SK-N-SH (cell line): ENCODE data around the gene ANKRD12. TPM values are rescaled to one million over a fixed set of nuclear protein-coding genes. Genes with fewer than 3 reads are reported as not detected.

Source experiments
- CTCF ChIA-PET: fragments of 300-600, 350-600 bp; formaldehyde crosslinking; extraction: SDS; loops from one replicate; lab custom pipeline; 2021; lab: Yijun Ruan, JAX
- POLR2A ChIA-PET: fragments of 350-600 bp; sonication (Branson Sonifier 250); formaldehyde crosslinking; extraction: SDS; loops from one replicate; lab custom pipeline; 2020; ENCODE audit warnings: antibody characterized with exemption, inconsistent platforms; lab: Yijun Ruan, JAX
- DNase-seq: peaks from one replicate; pipeline ENCODE4 v3.0.0; 2012
- H2AFZ ChIP-seq: fragments of 200-600 bp; sonication (generic); 2 replicates; pipeline ENCODE4 v1.8.1; 2016; ENCODE audit warnings: antibody characterized with exemption, mild to moderate bottlenecking, low read depth
- H3F3A ChIP-seq: fragments of 200-600 bp; sonication (generic); replicated peaks from 2 replicates; pipeline ENCODE3; 2016; ENCODE audit warnings: antibody characterized with exemption, mild to moderate bottlenecking; ENCODE audit not compliant: insufficient read depth
- H3K27ac ChIP-seq, 2 experiments: fragments of 200-500 bp in 1 of 2; fragments of 200-600 bp in 1 of 2; sonication (Bioruptor generic) in 1 of 2; sonication (generic), shearing (Covaris generic) in 1 of 2; 2 replicates each; pipeline versions ENCODE4 v1.5.1 to v1.6.1; 2014 to 2016; ENCODE audit warnings: low read depth in 2 of 2, inconsistent platforms in 1 of 2, low read length in 1 of 2, mild to moderate bottlenecking in 1 of 2, mixed read lengths in 1 of 2
- H3K27me3 ChIP-seq: fragments of 200-600 bp; sonication (generic), shearing (Covaris generic); 2 replicates; pipeline ENCODE4 v1.6.1; 2016; ENCODE audit warnings: mixed run types; ENCODE audit not compliant: insufficient read depth
- H3K36me3 ChIP-seq, 2 experiments: fragments of 200-500 bp in 1 of 2; fragments of 200-600 bp in 1 of 2; sonication (Bioruptor generic) in 1 of 2; sonication (generic) in 1 of 2; replicated peaks in 1 of 2; 2 replicates each; pipeline versions ENCODE3 to v1.5.1; 2014 to 2016; ENCODE audit warnings: low read length in 1 of 2, mild to moderate bottlenecking in 1 of 2; ENCODE audit not compliant: insufficient read depth in 2 of 2, control insufficient read depth in 1 of 2
- H3K4me1 ChIP-seq, 2 experiments: fragments of 200-500 bp in 1 of 2; fragments of 200-600 bp in 1 of 2; sonication (Bioruptor generic) in 1 of 2; sonication (generic), shearing (Covaris generic) in 1 of 2; 2 replicates each; pipeline versions ENCODE4 v1.5.1 to v1.6.1; 2014 to 2016; ENCODE audit warnings: low read depth in 1 of 2, low read length in 1 of 2, mixed run types in 1 of 2; ENCODE audit not compliant: insufficient read depth in 2 of 2, control insufficient read depth in 1 of 2
- H3K4me2 ChIP-seq: fragments of 200-600 bp; sonication (generic), shearing (Covaris generic); 2 replicates; pipeline ENCODE4 v1.6.1; 2017; ENCODE audit warnings: mixed run types
- H3K4me3 ChIP-seq, 2 experiments: fragments of 200-500 bp in 1 of 2; fragments of 200-600 bp in 1 of 2; sonication (Bioruptor generic) in 1 of 2; sonication (generic), shearing (Covaris generic) in 1 of 2; 2 replicates each; pipeline versions ENCODE4 v1.5.1 to v1.8.1; 2014 to 2016; ENCODE audit warnings: low read depth in 2 of 2, inconsistent platforms in 1 of 2, low read length in 1 of 2, mild to moderate bottlenecking in 1 of 2, mixed read lengths in 1 of 2, moderate library complexity in 1 of 2
- H3K79me2 ChIP-seq: fragments of 200-600 bp; sonication (generic); 2 replicates; pipeline ENCODE4 v1.8.1; 2017; ENCODE audit warnings: mild to moderate bottlenecking; ENCODE audit not compliant: insufficient read depth
- H3K9ac ChIP-seq: fragments of 200-600 bp; sonication (generic); 2 replicates; pipeline ENCODE4 v1.6.1; 2017; ENCODE audit warnings: mixed run types
- H3K9me2 ChIP-seq: fragments of 200-600 bp; sonication (generic); 2 replicates; pipeline ENCODE4 v1.6.1; 2017; ENCODE audit warnings: mixed run types
- H3K9me3 ChIP-seq: fragments of 200-600 bp; sonication (generic); 2 replicates; pipeline ENCODE4 v1.6.1; 2017; ENCODE audit warnings: mixed run types, mild to moderate bottlenecking, moderate library complexity
- H4K20me1 ChIP-seq: fragments of 200-600 bp; sonication (generic); 2 replicates; pipeline ENCODE4 v1.6.1; 2017; ENCODE audit warnings: mild to moderate bottlenecking, mixed run types; ENCODE audit not compliant: insufficient read depth
- ELF1 ChIP-seq: IDR thresholded peaks from 2 replicates; pipeline ENCODE4 v1.4.0; 2012
- EP300 ChIP-seq, 2 experiments: IDR thresholded peaks; 2 replicates each; pipeline versions ENCODE4 v1.4.0 to v1.6.1; 2012; ENCODE audit warnings: borderline replicate concordance in 1 of 2, low read depth in 1 of 2, low read length in 1 of 2
- EZH2phosphoT487 ChIP-seq: fragments of 200-600 bp; sonication (generic); IDR thresholded peaks from 2 replicates; pipeline ENCODE4 v1.6.1; 2017; ENCODE audit warnings: low read depth, mixed run types, mild to moderate bottlenecking, antibody characterized with exemption, moderate library complexity, borderline replicate concordance
- FOSL2 ChIP-seq: IDR thresholded peaks from 2 replicates; pipeline ENCODE4 v1.4.0; 2012; ENCODE audit warnings: low read depth, mild to moderate bottlenecking, moderate library complexity, borderline replicate concordance
- GATA2 ChIP-seq: sonication (generic); formaldehyde crosslinking; IDR thresholded peaks from 2 replicates; pipeline ENCODE4 v1.5.0; 2020; ENCODE audit warnings: mild to moderate bottlenecking, missing genetic modification reagents
- NFIC ChIP-seq: IDR thresholded peaks from 2 replicates; pipeline ENCODE4 v1.4.0; 2012; ENCODE audit warnings: borderline replicate concordance
- NRF1 ChIP-seq: IDR thresholded peaks from 2 replicates; pipeline ENCODE4 v1.6.1; 2012; ENCODE audit warnings: low read depth, mild to moderate bottlenecking, low read length
- POLR2AphosphoS5 ChIP-seq: IDR thresholded peaks from 2 replicates; pipeline ENCODE4 v1.6.1; 2012; ENCODE audit warnings: low read depth, low read length
- RAD21 ChIP-seq: IDR thresholded peaks from 2 replicates; pipeline ENCODE4 v1.6.1; 2012; ENCODE audit warnings: mild to moderate bottlenecking, low read length
- RFX5 ChIP-seq: IDR thresholded peaks from 2 replicates; pipeline ENCODE4 v1.6.1; 2012; ENCODE audit warnings: mild to moderate bottlenecking, improper control_type of control experiment, low read length
- SIN3A ChIP-seq: IDR thresholded peaks from 2 replicates; pipeline ENCODE4 v1.6.1; 2012; ENCODE audit warnings: low read depth, mild to moderate bottlenecking, low read length, moderate library complexity, borderline replicate concordance
- TAF1 ChIP-seq: IDR thresholded peaks from 2 replicates; pipeline ENCODE4 v1.6.1; 2012; ENCODE audit warnings: low read depth, mild to moderate bottlenecking, low read length, moderate library complexity, borderline replicate concordance
- TCF12 ChIP-seq: IDR thresholded peaks from 2 replicates; pipeline ENCODE4 v1.4.0; 2012
- TEAD4 ChIP-seq: IDR thresholded peaks from 2 replicates; pipeline ENCODE4 v1.4.0; 2012; ENCODE audit warnings: mild to moderate bottlenecking, borderline replicate concordance; ENCODE audit not compliant: insufficient read depth
- WGBS: methylation state at CpG from one replicate; pipeline ENCODE4 v1.1.6; 2017; ENCODE audit warnings: low lambda C conversion rate; 5-methylcytosine and 5-hydroxymethylcytosine counted together
- polyA plus RNA-seq, 3 experiments: library from polyadenylated mRNA; depleted of rRNA; stranded (reverse); fragments of >200 nt; gene quantifications; 2 replicates each; pipeline ENCODE4 v1.2.3, GENCODE V29; 2012
- TF ChIP-seq, protein P1 (sequence below): fragments of 150-350 bp; IDR thresholded peaks from 2 replicates; pipeline ENCODE4 v1.6.1; 2016; ENCODE audit warnings: mild to moderate bottlenecking, low read depth, low read length
- TF ChIP-seq, protein P2 (sequence below): IDR thresholded peaks from 2 replicates; pipeline ENCODE4 v1.4.0; 2012; ENCODE audit warnings: low read depth, borderline replicate concordance
- TF ChIP-seq, protein P3 (sequence below): fragments of 150-350 bp; IDR thresholded peaks from 2 replicates; pipeline ENCODE4 v1.6.1; 2017; ENCODE audit warnings: antibody characterized with exemption, low read length, low read depth, borderline replicate concordance
- TF ChIP-seq, protein P4 (sequence below): IDR thresholded peaks from 2 replicates; pipeline ENCODE4; 2012

Gene ANKRD12
- polyA plus RNA-seq, 1 of the 3 experiments (the other 2 are of a cell fraction), result 1.3 TPM

DNA sequence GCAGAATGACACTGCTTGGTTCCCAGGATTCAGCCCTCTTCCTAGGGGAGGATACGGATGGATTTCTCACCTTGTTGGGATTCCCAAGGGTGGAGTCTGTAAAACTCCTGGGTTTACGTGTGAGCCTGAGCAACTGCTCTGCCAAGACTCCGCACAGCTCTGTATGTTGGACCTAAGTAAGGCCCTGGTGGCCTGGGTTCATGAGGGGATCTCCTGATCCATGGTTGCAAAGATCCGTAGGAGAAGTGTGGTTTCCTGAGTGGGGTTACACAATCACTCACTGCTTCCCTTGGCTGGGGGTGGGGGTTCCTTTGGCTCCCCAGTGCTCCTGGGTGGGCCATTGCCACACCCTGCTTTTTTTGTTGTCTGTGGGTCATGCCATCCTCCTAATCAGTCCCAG lies 37.7 kb downstream of the ANKRD12 start:
- Histone ChIP-seq H3K9me3 (no peaks in the 10 kb centered on the region), H3K9ac (no peak overlapping the region), H3K4me1 (no peaks in the 10 kb centered on the region), H3K9me2 (no peaks in the 10 kb centered on the region), H3K27me3 (no peaks in the 10 kb centered on the region), H3K79me2 (peaks cover 98% of the 10 kb centered on the region), H3K4me3 (no peak overlapping the region), H4K20me1 (peaks cover 47% of the 10 kb centered on the region), H2AFZ (no peak overlapping the region), H3K4me2 (no peak overlapping the region), H3K36me3 (peaks cover 0 to 2% of the 10 kb centered on the region in 2 experiments), H3K27ac (no peak overlapping the region), H3F3A (no peaks in the 10 kb centered on the region)
- DNase-seq, result no peak
- CTCF ChIA-PET, result no interaction called here
- WGBS, result 100% methylated on average over 2 of the region's 4 CpGs
- POLR2A ChIA-PET, result no interaction called here
- TF ChIP-seq TAF1 (no peak), SIN3A (no peak), NRF1 (no peak), POLR2AphosphoS5 (no peak), FOSL2 (no peak), TCF12 (no peak), RFX5 (no peak), TEAD4 (no peak), RAD21 (no peak), EP300 (IDR thresholded peaks at IDR 0.05; ENCODE audit: borderline replicate concordance in 1 of 2, low read depth in 1 of 2, low read length in 1 of 2) (no peak), ELF1 (no peak)
- TF ChIP-seq, protein P1, sequence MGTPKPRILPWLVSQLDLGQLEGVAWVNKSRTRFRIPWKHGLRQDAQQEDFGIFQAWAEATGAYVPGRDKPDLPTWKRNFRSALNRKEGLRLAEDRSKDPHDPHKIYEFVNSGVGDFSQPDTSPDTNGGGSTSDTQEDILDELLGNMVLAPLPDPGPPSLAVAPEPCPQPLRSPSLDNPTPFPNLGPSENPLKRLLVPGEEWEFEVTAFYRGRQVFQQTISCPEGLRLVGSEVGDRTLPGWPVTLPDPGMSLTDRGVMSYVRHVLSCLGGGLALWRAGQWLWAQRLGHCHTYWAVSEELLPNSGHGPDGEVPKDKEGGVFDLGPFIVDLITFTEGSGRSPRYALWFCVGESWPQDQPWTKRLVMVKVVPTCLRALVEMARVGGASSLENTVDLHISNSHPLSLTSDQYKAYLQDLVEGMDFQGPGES, result no peak
- TF ChIP-seq, protein P2, sequence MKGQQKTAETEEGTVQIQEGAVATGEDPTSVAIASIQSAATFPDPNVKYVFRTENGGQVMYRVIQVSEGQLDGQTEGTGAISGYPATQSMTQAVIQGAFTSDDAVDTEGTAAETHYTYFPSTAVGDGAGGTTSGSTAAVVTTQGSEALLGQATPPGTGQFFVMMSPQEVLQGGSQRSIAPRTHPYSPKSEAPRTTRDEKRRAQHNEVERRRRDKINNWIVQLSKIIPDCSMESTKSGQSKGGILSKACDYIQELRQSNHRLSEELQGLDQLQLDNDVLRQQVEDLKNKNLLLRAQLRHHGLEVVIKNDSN, result no peak
- TF ChIP-seq, protein P3, sequence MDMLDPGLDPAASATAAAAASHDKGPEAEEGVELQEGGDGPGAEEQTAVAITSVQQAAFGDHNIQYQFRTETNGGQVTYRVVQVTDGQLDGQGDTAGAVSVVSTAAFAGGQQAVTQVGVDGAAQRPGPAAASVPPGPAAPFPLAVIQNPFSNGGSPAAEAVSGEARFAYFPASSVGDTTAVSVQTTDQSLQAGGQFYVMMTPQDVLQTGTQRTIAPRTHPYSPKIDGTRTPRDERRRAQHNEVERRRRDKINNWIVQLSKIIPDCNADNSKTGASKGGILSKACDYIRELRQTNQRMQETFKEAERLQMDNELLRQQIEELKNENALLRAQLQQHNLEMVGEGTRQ, result no peak
- TF ChIP-seq, protein P4, sequence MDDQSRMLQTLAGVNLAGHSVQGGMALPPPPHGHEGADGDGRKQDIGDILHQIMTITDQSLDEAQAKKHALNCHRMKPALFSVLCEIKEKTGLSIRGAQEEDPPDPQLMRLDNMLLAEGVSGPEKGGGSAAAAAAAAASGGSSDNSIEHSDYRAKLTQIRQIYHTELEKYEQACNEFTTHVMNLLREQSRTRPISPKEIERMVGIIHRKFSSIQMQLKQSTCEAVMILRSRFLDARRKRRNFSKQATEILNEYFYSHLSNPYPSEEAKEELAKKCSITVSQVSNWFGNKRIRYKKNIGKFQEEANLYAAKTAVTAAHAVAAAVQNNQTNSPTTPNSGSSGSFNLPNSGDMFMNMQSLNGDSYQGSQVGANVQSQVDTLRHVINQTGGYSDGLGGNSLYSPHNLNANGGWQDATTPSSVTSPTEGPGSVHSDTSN, result no peak

DNA sequence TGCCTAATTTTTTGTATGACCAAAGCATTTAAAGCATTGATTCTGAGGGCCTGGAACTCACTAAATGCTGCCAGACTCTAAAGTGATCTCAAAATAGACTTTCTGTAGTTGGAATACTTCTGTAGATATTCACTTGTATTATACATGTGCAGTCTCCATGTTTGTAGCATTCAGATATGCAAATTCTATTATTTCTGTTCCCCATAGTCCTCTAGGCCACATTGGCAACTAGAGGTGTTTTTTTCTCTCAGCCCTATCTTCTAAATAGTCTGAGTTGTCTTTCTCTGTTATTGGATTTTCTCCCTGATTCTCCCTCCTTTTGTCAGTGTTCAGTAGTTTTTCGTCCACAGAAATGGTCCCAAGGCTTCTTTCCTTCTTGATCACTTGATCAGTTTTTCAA lies 38.5 kb downstream of the ANKRD12 start:
- CTCF ChIA-PET, result no interaction called here
- Histone ChIP-seq H4K20me1 (peaks cover 47% of the 10 kb centered on the region), H3K27me3 (no peaks in the 10 kb centered on the region), H3K36me3 (peaks cover 0 to 2% of the 10 kb centered on the region in 2 experiments), H3K9ac (no peak overlapping the region), H3K4me3 (no peak overlapping the region), H3K4me2 (no peak overlapping the region), H3K9me2 (no peaks in the 10 kb centered on the region)
- WGBS, result 91% methylated on average over 1 of the region's 1 CpG
- TF ChIP-seq NFIC, result no peak
- no peak for TF ChIP-seq ELF1
- TF ChIP-seq EZH2phosphoT487, result no peak
- TF ChIP-seq GATA2, result no peak
- TF ChIP-seq, all 33 proteins: peak for 0
- H3K4me1 ChIP-seq, result no peaks in the 10 kb centered on the region
- H3F3A ChIP-seq, result no peaks in the 10 kb centered on the region
- H2AFZ ChIP-seq, result no peak overlapping the region
- H3K9me3 ChIP-seq, result no peaks in the 10 kb centered on the region
- peaks cover 98% of the 10 kb centered on the region for H3K79me2 ChIP-seq
- no peak overlapping the region for H3K27ac ChIP-seq
- DNase-seq, result no peak
- POLR2A ChIA-PET, result no interaction called here
